CD14-positive monocyte (primary cell): ENCODE data around the gene PDLIM5. TPM values are rescaled to one million over a fixed set of nuclear protein-coding genes. Genes with fewer than 3 reads are reported as not detected.
A peak's percentile ranks its signal among the peaks of the same experiment; 100 is the strongest.

Experiments used
- DNase-seq, 3 donors: peaks; one replicate each; pipeline ENCODE4 v3.0.0-alpha.2; 2011 to 2022
- H2AFZ ChIP-seq: 2 replicates; pipeline ENCODE4 v1.6.0; 2012; ENCODE audit warnings: mild to moderate bottlenecking, low read depth, low read length, inconsistent platforms; ENCODE audit not compliant: insufficient read depth, poor library complexity, severe bottlenecking
- H3K27ac ChIP-seq, 2 donors: 1 replicate in 1 of 2; 2 replicates in 1 of 2; pipeline ENCODE4 v1.5.1; 2012 to 2013; ENCODE audit warnings: low read length in 2 of 2, control low read depth in 1 of 2, inconsistent platforms in 1 of 2, low read depth in 1 of 2, mild to moderate bottlenecking in 1 of 2
- H3K27me3 ChIP-seq, 2 donors: one replicate each; pipeline versions ENCODE4 v1.6.0 to v1.6.1; 2011 to 2013; ENCODE audit warnings: low read length in 2 of 2; ENCODE audit not compliant: control insufficient read depth in 2 of 2, insufficient read depth in 2 of 2
- H3K36me3 ChIP-seq, 2 donors: replicated peaks in 1 of 2; 1 replicate in 1 of 2; 2 replicates in 1 of 2; pipeline versions ENCODE4 v1.5.1 to v1.6.1; 2012 to 2013; ENCODE audit warnings: low read length in 2 of 2, control low read depth in 1 of 2, inconsistent platforms in 1 of 2, mild to moderate bottlenecking in 1 of 2; ENCODE audit not compliant: insufficient read depth in 2 of 2, control insufficient read depth in 1 of 2
- H3K4me1 ChIP-seq, 2 donors: 1 replicate in 1 of 2; 2 replicates in 1 of 2; pipeline versions ENCODE4 v1.5.1 to v1.6.1; 2012 to 2013; ENCODE audit warnings: low read length in 2 of 2, control low read depth in 1 of 2, inconsistent platforms in 1 of 2, mild to moderate bottlenecking in 1 of 2, moderate library complexity in 1 of 2; ENCODE audit not compliant: insufficient read depth in 2 of 2, control insufficient read depth in 1 of 2
- H3K4me2 ChIP-seq: replicated peaks from 2 replicates; pipeline ENCODE3; 2012; ENCODE audit warnings: low read length, moderate library complexity, mild to moderate bottlenecking; ENCODE audit not compliant: poor library complexity, severe bottlenecking; ENCODE audit errors: extremely low read depth
- H3K4me3 ChIP-seq, 3 experiments: fragments of 200-600 bp in 1 of 3; sonication (generic) in 1 of 3; replicated peaks in 1 of 3; 1 replicate in 2 of 3; 2 replicates in 1 of 3; pipeline ENCODE4 v1.5.1; 2011 to 2013; ENCODE audit warnings: low read length in 3 of 3, mild to moderate bottlenecking in 3 of 3, control low read depth in 2 of 3, low read depth in 2 of 3, inconsistent platforms in 1 of 3, moderate library complexity in 1 of 3
- H3K79me2 ChIP-seq: 2 replicates; pipeline ENCODE4 v1.6.0; 2012; ENCODE audit warnings: mild to moderate bottlenecking, control low read depth, inconsistent platforms, low read length, moderate library complexity; ENCODE audit not compliant: insufficient read depth
- H3K9ac ChIP-seq: 2 replicates; pipeline ENCODE4 v1.6.0; 2017; ENCODE audit warnings: low read length, mild to moderate bottlenecking; ENCODE audit not compliant: insufficient read depth, poor library complexity, severe bottlenecking
- H3K9me3 ChIP-seq, 2 donors: replicated peaks in 1 of 2; 1 replicate in 1 of 2; 2 replicates in 1 of 2; pipeline versions ENCODE4 v1.5.1 to v1.6.1; 2012 to 2013; ENCODE audit warnings: low read length in 2 of 2, control low read depth in 1 of 2; ENCODE audit not compliant: control insufficient read depth in 1 of 2, insufficient read depth in 1 of 2
- H4K20me1 ChIP-seq: 2 replicates; pipeline ENCODE4 v1.6.0; 2012; ENCODE audit warnings: mild to moderate bottlenecking, low read length, control low read depth, moderate library complexity; ENCODE audit not compliant: insufficient read depth
- H3K27ac Mint-ChIP-seq, 7 donors: one replicate each; pipeline ENCODE4 v1.8.0; 2020; ENCODE audit warnings: mild to moderate bottlenecking in 7 of 7, mixed read lengths in 7 of 7, moderate library complexity in 6 of 7, inconsistent platforms in 2 of 7
- H3K27me3 Mint-ChIP-seq, 3 donors: one replicate each; pipeline ENCODE4 v1.8.0; 2021 to 2022; ENCODE audit warnings: low read depth in 3 of 3, mild to moderate bottlenecking in 3 of 3, mixed read lengths in 3 of 3, moderate library complexity in 3 of 3, inconsistent platforms in 1 of 3
- H3K36me3 Mint-ChIP-seq, 2 donors: one replicate each; pipeline ENCODE4 v1.8.0; 2020; ENCODE audit warnings: mixed read lengths in 2 of 2, inconsistent platforms in 1 of 2, mild to moderate bottlenecking in 1 of 2
- H3K4me1 Mint-ChIP-seq: one replicate; pipeline ENCODE4 v1.8.0; 2020; ENCODE audit warnings: mild to moderate bottlenecking, mixed read lengths
- H3K4me3 Mint-ChIP-seq, 2 donors: one replicate each; pipeline ENCODE4 v1.8.0; 2020; ENCODE audit warnings: mild to moderate bottlenecking in 2 of 2, mixed read lengths in 2 of 2, moderate library complexity in 1 of 2
- H3K9me3 Mint-ChIP-seq, 7 donors: one replicate each; pipeline ENCODE4 v1.8.0; 2020 to 2022; ENCODE audit warnings: mixed read lengths in 7 of 7, mild to moderate bottlenecking in 6 of 7, moderate library complexity in 6 of 7, inconsistent platforms in 2 of 7
- CTCF ChIP-seq: fragments of 200-600 bp; IDR thresholded peaks from one replicate; pipeline ENCODE4 v1.8.0; 2022; ENCODE audit warnings: antibody characterized with exemption, mild to moderate bottlenecking
- WGBS: methylation state at CpG from one replicate; pipeline ENCODE4 v1.1.5; 2013; ENCODE audit warnings: missing lambda C conversion rate; ENCODE audit not compliant: insufficient coverage; 5-methylcytosine and 5-hydroxymethylcytosine counted together
- intact Hi-C, 2 donors: fragments of 100-400 bp; cut with micrococcal nuclease; formaldehyde crosslinking; loops; one replicate each; pipeline versions ENCODE4 v1.15.0 to v1.15.1; 2023
- polyA plus RNA-seq, 3 donors: library from polyadenylated mRNA; depleted of rRNA in 1 of 3; unstranded in 2 of 3; stranded (reverse) in 1 of 3; fragments of 300-500 nt in 2 of 3; fragments of >200 nt in 1 of 3; fragmentation: Illumina TruSeq in 2 of 3; gene quantifications; 1 replicate in 2 of 3; 2 replicates in 1 of 3; pipeline ENCODE4 v1.2.3, GENCODE V29; 2012 to 2021

The PDLIM5 gene
- polyA plus RNA-seq, 3 donors: 75.3 to 105 (median 80.9) TPM

DNA sequence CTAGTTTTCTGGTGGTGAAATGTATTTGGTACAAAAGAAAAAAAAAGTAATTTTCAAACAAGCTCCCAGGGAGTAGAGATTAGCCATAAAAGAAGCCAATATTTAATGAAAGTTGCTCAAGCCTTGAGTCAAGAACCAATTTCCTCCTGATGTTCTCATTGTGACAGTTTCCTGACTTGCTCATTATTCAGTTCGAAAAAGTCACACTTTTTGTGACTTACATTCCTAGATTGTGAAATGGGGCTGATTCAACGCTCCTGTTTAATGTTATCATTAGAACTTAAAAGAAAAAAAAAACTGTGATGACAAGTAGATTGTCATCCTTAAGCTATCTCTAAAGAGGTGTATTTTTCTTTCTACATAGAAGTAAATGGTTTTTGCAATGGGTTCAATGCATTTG is 183.4 kb downstream of the PDLIM5 start:
- Histone ChIP-seq H3K4me3 (no peak overlapping the region), H3K36me3 (peaks cover 0 to 5% of the 10 kb centered on the region in 2 donors), H3K9ac (no peak overlapping the region), H3K79me2 (no peaks in the 10 kb centered on the region), H3K4me1 (no peaks in the 10 kb centered on the region), H3K9me3 (no peaks in the 10 kb centered on the region), H4K20me1 (no peaks in the 10 kb centered on the region), H3K27me3 (no peaks in the 10 kb centered on the region), H3K27ac (no peak overlapping the region), H2AFZ (no peak overlapping the region), H3K4me2 (no peak overlapping the region)
- Mint-ChIP-seq H3K27me3 (no peaks in the 10 kb centered on the region), H3K4me1 (peaks cover 4% of the 10 kb centered on the region), H3K4me3 (no peak overlapping the region), H3K36me3 (peaks cover 21 to 24% of the 10 kb centered on the region in 2 donors), H3K9me3 (peaks cover 0 to 2% (median 0%) of the 10 kb centered on the region in 7 donors), H3K27ac (no peak overlapping the region)
- whole genome bisulfite sequencing: no CpG with 5 or more reads among the region's 2 CpGs
- intact Hi-C loops: no loop called here
- TF ChIP-seq CTCF: no peak
- peak in 1 of 3 donors; percentile 15 for DNase-seq

GRCh38 chr4:94636004-94636403 is 184.3 kb downstream of the PDLIM5 start:
- Histone ChIP-seq H3K4me2 (no peak overlapping the region), H3K9me3 (no peaks in the 10 kb centered on the region), H4K20me1 (no peaks in the 10 kb centered on the region), H2AFZ (no peak overlapping the region), H3K27me3 (no peaks in the 10 kb centered on the region), H3K9ac (no peak overlapping the region), H3K79me2 (no peaks in the 10 kb centered on the region), H3K27ac (no peak overlapping the region), H3K36me3 (peaks cover 3 to 14% of the 10 kb centered on the region in 2 donors), H3K4me3 (no peak overlapping the region), H3K4me1 (no peaks in the 10 kb centered on the region)
- peaks cover 24 to 25% of the 10 kb centered on the region in 2 donors for H3K36me3 Mint-ChIP-seq
- intact Hi-C loops: no loop called here
- H3K4me1 Mint-ChIP-seq: peaks cover 4% of the 10 kb centered on the region
- no CpG with 5 or more reads among the region's 2 CpGs for WGBS
- DNase-seq: no peak
- no peak overlapping the region for H3K4me3 Mint-ChIP-seq
- no peak for TF ChIP-seq CTCF
- peaks cover 0 to 2% (median 0%) of the 10 kb centered on the region in 7 donors for H3K9me3 Mint-ChIP-seq
- no peaks in the 10 kb centered on the region for H3K27me3 Mint-ChIP-seq
- H3K27ac Mint-ChIP-seq: no peak overlapping the region
